ENCODE results near the gene MDC1. TPM values are rescaled to one million over a fixed set of nuclear protein-coding genes. Genes with fewer than 3 reads are reported as not detected.

Gene MDC1
- total RNA-seq, 1 experiment from 2014 or later, result 29.1 TPM

- DNase-seq, result no peak
- Histone ChIP-seq H3K27me3 (ENCODE audit: control insufficient read depth, insufficient read depth, low read length) (no peaks in the 10 kb centered on the region), H3K36me3 (replicated peaks; ENCODE audit: control insufficient read depth, insufficient read depth, low read length) (peaks cover 36% of the 10 kb centered on the region), H3K4me3 (ENCODE audit: insufficient read depth, low read depth, low read length) (no peak overlapping the region)
Observed at GRCh38 chr6:30709101-30709868, 7.8 kb downstream of the MDC1 start.

DNA sequence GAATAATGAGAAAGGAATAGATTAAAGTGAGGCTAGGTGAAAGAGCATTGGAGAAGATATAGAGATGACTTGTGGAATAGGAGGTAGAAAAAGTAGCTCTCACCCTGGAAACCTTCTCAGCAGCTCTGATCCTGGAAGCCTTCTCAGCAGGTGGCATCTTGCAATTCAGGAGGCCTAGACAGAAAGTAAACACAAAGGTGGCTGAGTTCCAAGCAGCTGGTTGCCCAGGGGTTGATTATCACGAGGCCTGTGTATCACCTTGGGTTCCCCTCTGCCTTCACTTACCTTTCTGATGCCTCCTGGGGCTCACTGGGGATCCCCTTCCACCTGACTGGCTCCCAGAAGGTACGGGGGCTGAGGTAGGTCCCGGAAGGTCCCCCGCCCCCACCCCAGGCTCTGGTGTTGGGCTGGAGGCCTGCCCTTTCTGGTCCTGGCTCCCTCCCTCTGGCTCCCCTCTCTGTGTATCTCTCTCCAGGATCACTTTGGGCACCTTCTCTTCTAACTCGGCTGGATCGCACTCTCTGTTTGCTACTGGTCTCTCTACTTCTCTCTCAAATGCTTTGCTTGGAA, 9.7 kb downstream of the MDC1 start:
- no peaks in the 10 kb centered on the region for H3K27me3 ChIP-seq (ENCODE audit: control insufficient read depth, insufficient read depth, low read length)
- DNase-seq, result no peak
- peaks cover 40% of the 10 kb centered on the region for H3K36me3 ChIP-seq (replicated peaks; ENCODE audit: control insufficient read depth, insufficient read depth, low read length)
- H3K4me3 ChIP-seq (ENCODE audit: insufficient read depth, low read depth, low read length), result no peak overlapping the region

DNA sequence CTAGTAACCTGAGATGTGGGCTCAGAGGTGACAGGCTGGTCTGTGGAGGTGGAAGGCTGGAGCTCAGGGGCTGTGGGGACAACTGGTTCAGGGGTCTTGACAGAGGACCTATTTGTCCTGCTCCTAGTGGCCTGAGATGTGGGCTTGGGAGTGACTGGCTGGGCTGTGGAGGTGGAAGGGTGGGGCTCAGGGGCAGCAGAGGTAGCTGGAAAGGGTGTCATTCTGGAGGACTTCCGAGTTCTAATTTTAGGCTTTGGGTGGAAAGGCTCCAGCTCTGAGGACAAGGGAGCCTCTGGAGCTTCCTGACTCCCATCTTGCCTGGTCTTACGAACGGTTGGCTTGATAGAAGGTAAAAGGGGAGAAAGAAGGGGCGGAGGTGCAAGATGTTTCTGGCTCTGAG, 11.5 kb downstream of the MDC1 start:
- Histone ChIP-seq H3K4me3 (ENCODE audit: insufficient read depth, low read depth, low read length) (no peak overlapping the region), H3K36me3 (replicated peaks; ENCODE audit: control insufficient read depth, insufficient read depth, low read length) (peaks cover 24% of the 10 kb centered on the region), H3K27me3 (ENCODE audit: control insufficient read depth, insufficient read depth, low read length) (no peaks in the 10 kb centered on the region)
- DNase-seq, result no peak

GRCh38 chr6:30703821-30704220, 13.3 kb downstream of the MDC1 start:
- no peaks in the 10 kb centered on the region for H3K27me3 ChIP-seq (ENCODE audit: control insufficient read depth, insufficient read depth, low read length)
- no peak for DNase-seq
- peaks cover 26% of the 10 kb centered on the region for H3K36me3 ChIP-seq (replicated peaks; ENCODE audit: control insufficient read depth, insufficient read depth, low read length)
- no peak overlapping the region for H3K4me3 ChIP-seq (ENCODE audit: insufficient read depth, low read depth, low read length)

GRCh38 chr6:30703011-30703410, 14.1 kb downstream of the MDC1 start:
- H3K4me3 ChIP-seq (ENCODE audit: insufficient read depth, low read depth, low read length), result no peak overlapping the region
- peaks cover 26% of the 10 kb centered on the region for H3K36me3 ChIP-seq (replicated peaks; ENCODE audit: control insufficient read depth, insufficient read depth, low read length)
- no peaks in the 10 kb centered on the region for H3K27me3 ChIP-seq (ENCODE audit: control insufficient read depth, insufficient read depth, low read length)
- DNase-seq, result no peak

GRCh38 chr6:30700340-30700739, 16.7 kb downstream of the MDC1 start:
- Histone ChIP-seq H3K4me3 (ENCODE audit: insufficient read depth, low read depth, low read length) (no peak overlapping the region), H3K36me3 (replicated peaks; ENCODE audit: control insufficient read depth, insufficient read depth, low read length) (peaks cover 20% of the 10 kb centered on the region), H3K27me3 (ENCODE audit: control insufficient read depth, insufficient read depth, low read length) (no peaks in the 10 kb centered on the region)
- no peak for DNase-seq

- peaks cover 3% of the 10 kb centered on the region; the same call in 1 of the 2 replicates for H3K36me3 ChIP-seq (replicated peaks; ENCODE audit: control insufficient read depth, insufficient read depth, low read length)
- H3K4me3 ChIP-seq (ENCODE audit: insufficient read depth, low read depth, low read length), result no peak overlapping the region
- no peaks in the 10 kb centered on the region for H3K27me3 ChIP-seq (ENCODE audit: control insufficient read depth, insufficient read depth, low read length)
- no peak for DNase-seq
Observed at GRCh38 chr6:30696432-30696831, 20.6 kb downstream of the MDC1 start.

- peak; percentile 64 for DNase-seq
- H3K27me3 ChIP-seq (ENCODE audit: control insufficient read depth, insufficient read depth, low read length), result no peaks in the 10 kb centered on the region
- no peaks in the 10 kb centered on the region for H3K36me3 ChIP-seq (replicated peaks; ENCODE audit: control insufficient read depth, insufficient read depth, low read length)
- peak overlapping the region; percentile 52 for H3K4me3 ChIP-seq (ENCODE audit: insufficient read depth, low read depth, low read length)
Observed at GRCh38 chr6:30691208-30691847, 25.8 kb downstream of the MDC1 start.

- no peaks in the 10 kb centered on the region for H3K27me3 ChIP-seq (ENCODE audit: control insufficient read depth, insufficient read depth, low read length)
- H3K36me3 ChIP-seq (replicated peaks; ENCODE audit: control insufficient read depth, insufficient read depth, low read length), result no peaks in the 10 kb centered on the region
- H3K4me3 ChIP-seq (ENCODE audit: insufficient read depth, low read depth, low read length), result peak within 1 kb of the TSS; percentile 52
- DNase-seq, result peak; percentile 97
Observed at GRCh38 chr6:30690403-30691207, 26.5 kb downstream of the MDC1 start, which contains the start of gene NRM. NRM (minus strand) TSS chr6:30690984; CDS start chr6:30690974, 10 bp downstream.

DNA sequence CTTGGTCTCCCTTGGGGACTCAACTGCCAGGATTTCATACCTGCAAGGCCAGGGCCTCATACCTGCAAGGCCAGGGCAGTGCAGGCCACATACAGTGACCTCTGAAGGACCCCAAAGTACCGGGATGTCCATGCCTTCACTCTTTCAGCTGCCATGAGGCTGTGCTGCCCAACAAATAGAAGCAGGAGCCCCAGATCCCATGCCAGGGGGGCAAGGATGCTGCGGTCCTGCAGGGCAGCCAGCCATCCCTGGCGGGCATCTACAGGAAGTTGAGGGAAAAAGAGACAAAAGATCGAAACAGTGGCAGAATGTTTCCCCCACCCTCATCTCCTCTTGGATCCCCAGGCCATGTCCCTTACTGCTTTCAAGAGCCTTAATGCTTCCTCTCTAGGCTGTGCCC, 27.1 kb downstream of the MDC1 start:
- H3K4me3 ChIP-seq (ENCODE audit: insufficient read depth, low read depth, low read length), result peak overlapping the region; percentile 52
- DNase-seq, result no peak
- no peaks in the 10 kb centered on the region for H3K36me3 ChIP-seq (replicated peaks; ENCODE audit: control insufficient read depth, insufficient read depth, low read length)
- H3K27me3 ChIP-seq (ENCODE audit: control insufficient read depth, insufficient read depth, low read length), result no peaks in the 10 kb centered on the region

GRCh38 chr6:30689022-30689865, 27.8 kb downstream of the MDC1 start:
- no peak for DNase-seq
- no peaks in the 10 kb centered on the region for H3K36me3 ChIP-seq (replicated peaks; ENCODE audit: control insufficient read depth, insufficient read depth, low read length)
- H3K4me3 ChIP-seq (ENCODE audit: insufficient read depth, low read depth, low read length), result no peak overlapping the region
- no peaks in the 10 kb centered on the region for H3K27me3 ChIP-seq (ENCODE audit: control insufficient read depth, insufficient read depth, low read length)

DNA sequence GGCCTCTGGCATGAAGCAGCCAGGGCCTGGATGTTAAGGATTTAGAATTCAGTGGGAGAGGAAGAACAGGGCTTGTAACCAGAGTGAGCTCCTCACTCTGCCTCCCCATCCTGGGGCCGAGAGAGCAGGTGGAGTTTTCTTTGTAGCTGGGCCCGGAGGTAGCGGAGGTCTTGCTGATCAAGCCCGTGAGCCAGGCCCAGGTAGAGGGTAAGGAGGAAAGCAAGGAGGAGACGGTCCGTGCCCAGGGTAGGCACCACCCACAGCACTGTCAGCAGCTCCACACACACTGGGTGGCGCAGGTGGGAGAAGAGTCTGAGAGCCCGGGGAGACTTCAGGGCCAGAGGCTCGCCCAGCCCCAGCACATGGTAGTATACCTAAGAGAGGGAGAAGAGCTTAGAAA, 28.5 kb downstream of the MDC1 start:
- DNase-seq, result no peak
- Histone ChIP-seq H3K4me3 (ENCODE audit: insufficient read depth, low read depth, low read length) (no peak overlapping the region), H3K27me3 (ENCODE audit: control insufficient read depth, insufficient read depth, low read length) (no peaks in the 10 kb centered on the region), H3K36me3 (replicated peaks; ENCODE audit: control insufficient read depth, insufficient read depth, low read length) (no peaks in the 10 kb centered on the region)

GRCh38 chr6:30687659-30688431, 29.2 kb downstream of the MDC1 start:
- no peak for DNase-seq
- H3K4me3 ChIP-seq (ENCODE audit: insufficient read depth, low read depth, low read length), result peak overlapping the region; percentile 86
- no peaks in the 10 kb centered on the region for H3K36me3 ChIP-seq (replicated peaks; ENCODE audit: control insufficient read depth, insufficient read depth, low read length)
- H3K27me3 ChIP-seq (ENCODE audit: control insufficient read depth, insufficient read depth, low read length), result no peaks in the 10 kb centered on the region
